GM21825 (cell line): ENCODE results near the gene F7.

ENCODE experiments used
- ATAC-seq: cut with Tn5 transposase; IDR thresholded peaks from one replicate; pipeline ENCODE4 v1.9.1; 2021; ENCODE audit warnings: mild to moderate bottlenecking, moderate library complexity; ENCODE audit not compliant: unreplicated experiment

The F7 gene

GRCh38 chr13:113086031-113086750 lies 19.4 kb upstream of the F7 start:
- no peak for ATAC-seq

GRCh38 chr13:113086991-113087922 lies 18.3 kb upstream of the F7 start:
- ATAC-seq: no peak

- ATAC-seq: no peak
These were observed 17.5 kb upstream of the F7 start for GRCh38 chr13:113087923-113088690.

- no peak for ATAC-seq
These were observed 16.9 kb upstream of the F7 start for GRCh38 chr13:113088691-113089020.

GRCh38 chr13:113089693-113090414 lies 15.7 kb upstream of the F7 start:
- ATAC-seq: no peak

- no peak for ATAC-seq
These were observed 15.2 kb upstream of the F7 start for GRCh38 chr13:113090415-113090770.

GRCh38 chr13:113090806-113091205 lies 14.8 kb upstream of the F7 start:
- ATAC-seq: no peak

- no peak for ATAC-seq
These were observed 14.3 kb upstream of the F7 start for GRCh38 chr13:113091211-113091771.

GRCh38 chr13:113091891-113092775 lies 13.5 kb upstream of the F7 start:
- ATAC-seq: no peak

- no peak for ATAC-seq
These were observed 12.6 kb upstream of the F7 start for GRCh38 chr13:113092776-113093579.

- ATAC-seq: no peak
These were observed 11.8 kb upstream of the F7 start for GRCh38 chr13:113093580-113094409.

- ATAC-seq: no peak
These were observed 11.2 kb upstream of the F7 start for GRCh38 chr13:113094410-113094800.

GRCh38 chr13:113095146-113096051 lies 10.2 kb upstream of the F7 start:
- ATAC-seq: no peak

GRCh38 chr13:113096052-113096744 lies 9.4 kb upstream of the F7 start:
- no peak for ATAC-seq

GRCh38 chr13:113096745-113097305 lies 8.8 kb upstream of the F7 start:
- ATAC-seq: no peak

GRCh38 chr13:113097651-113098050 lies 7.9 kb upstream of the F7 start:
- no peak for ATAC-seq
